Panc1 (cell line): ENCODE results near the gene PRXL2A.

Experiments used
- CTCF ChIP-seq: fragments of 450-650 bp; IDR thresholded peaks from 2 replicates; pipeline ENCODE4 v1.5.1; 2017; ENCODE audit warnings: mild to moderate bottlenecking
- POLR2AphosphoS5 ChIP-seq: IDR thresholded peaks from 2 replicates; pipeline ENCODE4 v1.6.1; 2012; ENCODE audit warnings: mild to moderate bottlenecking, low read depth, low read length, moderate library complexity

- TF ChIP-seq CTCF (no peak), POLR2AphosphoS5 (no peak)
Measured at GRCh38 chr10:80365510-80365909, 42.8 kb upstream of the PRXL2A start.
